C4-2B (cell line): ENCODE measurements around the gene MAGEF1.

Experiments
- H3K27ac ChIP-seq: fragments of 450-650 bp; 2 replicates; pipeline ENCODE4 v1.5.1; 2017
- CTCF ChIP-seq: fragments of 450-650 bp; conservative IDR thresholded peaks from 2 replicates; pipeline ENCODE4 v1.5.1; 2017; ENCODE audit warnings: mild to moderate bottlenecking
- ZFX ChIP-seq: fragments of 450-650 bp; IDR thresholded peaks from 2 replicates; pipeline ENCODE4 v1.6.1; 2017

MAGEF1 gene

GRCh38 chr3:184748219-184749135, 36.6 kb upstream of the MAGEF1 start:
- H3K27ac ChIP-seq, result no peak overlapping the region
- TF ChIP-seq CTCF, result no peak; the same call in 1 of the 2 replicates
- TF ChIP-seq ZFX, result no peak

- TF ChIP-seq ZFX, result no peak
- TF ChIP-seq CTCF, result no peak
- no peak overlapping the region for H3K27ac ChIP-seq
Measured at GRCh38 chr3:184746131-184747120, 34.6 kb upstream of the MAGEF1 start.

- no peak overlapping the region for H3K27ac ChIP-seq
- TF ChIP-seq CTCF (no peak), ZFX (no peak)
Measured at GRCh38 chr3:184745526-184745925, 33.7 kb upstream of the MAGEF1 start.

GRCh38 chr3:184743248-184743647, 31.4 kb upstream of the MAGEF1 start:
- TF ChIP-seq CTCF (no peak), ZFX (no peak)

GRCh38 chr3:184742676-184743135, 30.8 kb upstream of the MAGEF1 start:
- H3K27ac ChIP-seq, result no peak overlapping the region
- no peak for TF ChIP-seq CTCF
- no peak for TF ChIP-seq ZFX

More at GRCh38 chr3:184743248-184743647, 31.4 kb upstream of the MAGEF1 start:
- no peak overlapping the region for H3K27ac ChIP-seq

- H3K27ac ChIP-seq, result no peak overlapping the region
- TF ChIP-seq ZFX (no peak), CTCF (no peak)
Measured at GRCh38 chr3:184741798-184742675, 30.2 kb upstream of the MAGEF1 start.
